A172 (cell line): ENCODE measurements around the gene DUSP12. TPM values are rescaled to one million over a fixed set of nuclear protein-coding genes. Genes with fewer than 3 reads are reported as not detected.
"Not testable (repeated sequence)": the region's sequence is repeated elsewhere in the genome, so short reads cannot be mapped to it uniquely, and the experiment has no call there.

Source experiments
- DNase-seq: peaks from one replicate; pipeline ENCODE4 v3.0.0-alpha.2; 2015; ENCODE audit warnings: low spot score
- total RNA-seq: library from RNA; depleted of rRNA; stranded (reverse); fragments of >200 nt; shearing (Covaris generic); gene quantifications from 2 replicates; pipeline ENCODE4 v1.2.3, GENCODE V29; 2014; rRNA removed

The DUSP12 gene, protein sequence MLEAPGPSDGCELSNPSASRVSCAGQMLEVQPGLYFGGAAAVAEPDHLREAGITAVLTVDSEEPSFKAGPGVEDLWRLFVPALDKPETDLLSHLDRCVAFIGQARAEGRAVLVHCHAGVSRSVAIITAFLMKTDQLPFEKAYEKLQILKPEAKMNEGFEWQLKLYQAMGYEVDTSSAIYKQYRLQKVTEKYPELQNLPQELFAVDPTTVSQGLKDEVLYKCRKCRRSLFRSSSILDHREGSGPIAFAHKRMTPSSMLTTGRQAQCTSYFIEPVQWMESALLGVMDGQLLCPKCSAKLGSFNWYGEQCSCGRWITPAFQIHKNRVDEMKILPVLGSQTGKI
- 85.8 and 116 TPM in 2 replicates for total RNA-seq

DNA sequence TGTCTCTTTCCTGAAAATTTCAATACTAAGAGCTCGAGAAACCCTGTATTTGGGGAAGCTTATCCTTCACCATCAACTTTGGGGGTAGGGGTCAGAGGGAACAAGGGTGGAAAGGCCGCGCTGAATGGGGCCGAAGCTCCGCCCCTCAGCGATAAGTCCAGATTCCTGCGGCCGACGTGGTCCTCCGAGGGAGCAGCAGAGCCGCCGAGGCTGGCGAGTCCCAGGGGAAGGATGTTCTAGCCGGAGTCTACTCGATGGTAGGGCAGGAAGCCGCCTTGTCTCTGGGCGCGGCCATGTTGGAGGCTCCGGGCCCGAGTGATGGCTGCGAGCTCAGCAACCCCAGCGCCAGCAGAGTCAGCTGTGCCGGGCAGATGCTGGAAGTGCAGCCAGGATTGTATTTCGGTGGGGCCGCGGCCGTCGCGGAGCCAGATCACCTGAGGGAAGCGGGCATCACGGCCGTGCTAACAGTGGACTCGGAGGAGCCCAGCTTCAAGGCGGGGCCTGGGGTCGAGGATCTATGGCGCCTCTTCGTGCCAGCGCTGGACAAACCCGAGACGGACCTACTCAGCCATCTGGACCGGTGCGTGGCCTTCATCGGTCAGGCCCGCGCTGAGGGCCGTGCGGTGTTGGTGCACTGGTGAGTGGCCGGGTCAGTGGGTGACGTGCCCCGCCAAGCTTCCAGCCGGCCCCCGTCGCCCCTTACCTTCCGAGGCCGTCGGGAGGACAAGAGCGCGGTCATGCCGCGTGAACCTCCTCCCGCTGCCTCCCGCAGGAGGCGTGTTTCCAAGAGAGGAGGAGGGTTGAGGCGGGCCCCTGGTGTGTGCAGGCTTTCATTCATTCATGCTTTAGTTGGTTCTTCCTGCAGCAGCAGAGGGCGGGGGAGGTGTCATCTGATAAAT is at the start of gene DUSP12:
Gene DUSP12, plus strand, starts transcription at position 278 of the 899 bp plus-strand sequence. Its CDS starts 16 bp downstream, at position 294.
- peak; percentile 97 for DNase-seq

GRCh38 chr1:161702250-161702649 is 47.3 kb upstream of the DUSP12 start:
- no peak for DNase-seq

DNA sequence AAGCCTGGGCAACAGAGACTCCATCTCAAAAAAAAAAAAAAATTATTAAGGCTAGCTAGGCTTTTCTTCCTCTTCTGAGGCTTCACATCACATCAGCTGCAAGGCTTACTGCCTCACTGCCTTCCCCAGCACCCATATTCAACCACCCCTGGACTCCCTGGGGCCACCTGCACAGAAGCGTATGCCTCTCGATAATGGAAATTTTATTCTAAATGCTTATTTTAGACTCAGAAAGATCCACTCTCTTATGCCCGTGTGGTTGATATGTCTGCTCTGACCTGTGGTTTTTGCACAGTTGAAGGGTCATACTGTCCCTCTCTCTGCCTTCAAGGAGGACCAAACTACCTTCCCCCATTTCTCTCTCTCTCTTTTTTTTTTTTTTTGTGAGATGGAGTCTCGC is 44.0 kb upstream of the DUSP12 start:
- no peak for DNase-seq

GRCh38 chr1:161706113-161706481 is 43.5 kb upstream of the DUSP12 start:
- no peak for DNase-seq

- peak; percentile 93 for DNase-seq
These were observed 42.9 kb upstream of the DUSP12 start, which contains the start of gene FCRLA for GRCh38 chr1:161706482-161707347. Gene FCRLA, plus strand, starts transcription at chr1:161707229. Its CDS starts 36 bp downstream, at chr1:161707265.

DNA sequence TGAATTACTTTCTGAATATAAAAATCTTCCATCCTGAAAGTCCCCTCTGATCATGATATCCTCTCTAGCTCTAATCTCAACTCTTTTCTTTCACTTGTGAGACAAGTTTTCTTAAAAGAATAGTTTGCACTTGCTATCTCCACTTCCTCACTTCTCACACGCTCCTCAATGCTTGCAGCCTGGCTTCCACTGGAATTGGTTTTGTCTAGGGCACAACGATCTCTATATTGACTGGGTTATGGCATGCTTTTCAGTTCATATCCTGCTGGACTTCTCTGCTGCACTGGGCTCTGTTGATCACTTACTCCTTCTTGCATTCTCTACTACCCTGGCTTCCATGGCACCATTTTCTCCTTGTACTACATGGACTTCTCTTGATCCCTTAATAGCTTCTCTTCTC is 42.1 kb upstream of the DUSP12 start:
- DNase-seq, result no peak

DNA sequence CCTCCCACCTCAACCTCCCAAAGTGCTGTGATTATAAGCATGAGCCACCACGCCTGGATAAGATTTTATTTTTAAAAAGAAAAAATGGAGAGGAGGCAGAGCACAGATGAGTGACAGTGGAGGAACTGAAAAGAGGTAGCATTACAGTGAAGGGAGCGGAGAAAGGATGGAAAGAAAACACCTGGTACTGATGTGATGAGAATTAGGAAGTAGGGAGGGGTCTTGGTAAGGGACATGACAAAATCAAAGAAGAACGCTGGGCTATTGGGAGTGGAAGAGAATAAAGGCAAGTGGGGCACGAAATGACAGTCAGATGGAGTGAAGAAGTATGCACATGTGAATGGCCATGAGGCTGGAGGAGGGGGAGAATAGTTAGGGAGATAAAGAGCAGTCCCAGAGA is 40.2 kb upstream of the DUSP12 start:
- DNase-seq, result no peak

DNA sequence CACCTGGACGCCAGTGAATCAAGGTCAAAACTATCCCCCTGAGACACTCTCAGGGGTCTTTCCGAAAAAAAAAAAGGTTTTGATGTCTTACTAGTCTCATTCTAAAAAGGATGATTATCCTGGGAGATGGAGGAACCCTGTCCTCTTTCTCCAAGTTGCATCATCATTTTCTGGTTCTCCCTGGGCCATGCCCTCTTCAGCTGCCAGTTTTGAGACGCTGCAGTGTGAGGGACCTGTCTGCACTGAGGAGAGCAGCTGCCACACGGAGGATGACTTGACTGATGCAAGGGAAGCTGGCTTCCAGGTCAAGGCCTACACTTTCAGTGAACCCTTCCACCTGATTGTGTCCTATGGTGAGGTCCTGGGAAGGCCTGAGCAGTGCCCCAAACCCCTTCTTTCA is 39.0 kb upstream of the DUSP12 start:
- no peak for DNase-seq

DNA sequence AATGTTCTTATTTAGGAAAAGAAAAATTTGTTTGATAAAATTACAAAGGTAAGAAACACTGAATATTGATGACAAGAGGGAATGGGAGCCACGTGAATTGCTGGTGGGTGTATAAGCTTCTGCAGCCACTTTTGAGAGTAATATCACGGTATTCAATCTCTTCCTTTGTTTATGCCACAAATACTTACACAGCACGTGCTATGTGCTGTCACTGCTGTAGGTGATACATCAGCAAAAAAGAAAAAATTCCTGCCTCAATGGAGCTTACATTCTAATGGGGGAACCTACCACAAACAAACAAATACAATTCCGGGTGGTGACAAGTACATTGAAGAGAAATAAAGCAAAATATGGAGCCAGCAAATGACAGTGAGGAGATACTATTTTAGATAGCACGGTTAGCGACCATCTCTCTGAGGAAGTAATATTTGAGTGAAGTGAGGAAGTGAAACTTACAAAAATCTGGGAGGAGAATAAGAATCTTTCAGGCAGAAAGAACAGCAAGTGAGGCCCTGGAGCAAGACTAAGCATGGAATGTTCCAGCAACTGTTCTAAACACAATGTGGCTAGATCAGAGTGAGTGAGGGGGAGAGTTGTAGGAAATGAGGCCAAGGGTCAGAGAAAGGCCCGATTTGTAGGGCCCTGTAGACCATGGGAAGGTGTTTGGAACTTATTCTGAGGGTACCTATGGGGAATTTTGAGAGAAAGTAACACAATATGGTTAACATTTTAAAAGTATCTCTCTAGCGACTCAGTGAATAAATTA is 30.8 kb upstream of the DUSP12 start:
- DNase-seq, result no peak

GRCh38 chr1:161719325-161719611 is 30.3 kb upstream of the DUSP12 start:
- DNase-seq, result no peak

DNA sequence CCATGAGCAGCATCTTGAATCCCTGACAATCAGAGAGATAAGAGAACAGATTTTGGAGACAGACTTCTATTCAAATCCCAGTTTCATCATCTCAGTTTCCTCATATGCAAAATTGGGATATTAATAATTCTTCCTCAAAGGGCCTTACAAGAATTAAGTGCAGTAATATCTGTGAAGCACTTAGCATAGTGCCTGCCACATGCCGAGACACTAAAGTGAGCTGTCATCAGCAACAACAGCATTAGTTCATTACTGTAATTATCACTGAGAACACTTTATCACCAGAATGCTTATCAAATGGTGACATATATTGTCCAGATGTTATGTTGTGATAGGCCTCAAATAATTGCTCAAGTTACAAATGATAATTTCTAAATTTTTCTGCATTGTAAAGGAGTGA is 29.2 kb upstream of the DUSP12 start:
- DNase-seq, result no peak

GRCh38 chr1:161720956-161721737 is 28.4 kb upstream of the DUSP12 start, which contains the start of gene FCRLB:
Gene FCRLB, plus strand, starts transcription at chr1:161721544. Its CDS starts 1,129 bp downstream, at chr1:161722673.
- no peak for DNase-seq

GRCh38 chr1:161721738-161722343 is 27.7 kb upstream of the DUSP12 start:
- DNase-seq, result peak; percentile 98

DNA sequence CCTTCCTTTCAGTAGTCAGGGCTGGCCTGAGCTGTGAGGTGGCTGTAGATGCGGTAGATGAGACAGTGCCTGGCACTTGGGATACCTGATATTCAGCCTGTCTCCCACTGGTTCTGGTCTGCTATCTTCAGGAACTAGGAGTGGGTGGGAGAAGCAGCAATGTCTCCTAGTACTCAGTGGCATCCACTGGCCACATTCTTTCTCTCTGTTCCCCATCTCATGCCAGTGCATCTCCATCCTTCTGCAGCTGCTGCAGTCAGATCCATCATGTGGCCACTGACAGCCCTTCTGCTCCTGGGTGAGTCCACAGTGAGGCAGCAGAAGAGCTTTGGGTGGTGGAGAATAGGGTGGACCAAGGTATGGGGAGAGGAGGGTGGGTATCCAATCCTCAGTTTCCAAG is 27.2 kb upstream of the DUSP12 start:
- DNase-seq, result no peak

DNA sequence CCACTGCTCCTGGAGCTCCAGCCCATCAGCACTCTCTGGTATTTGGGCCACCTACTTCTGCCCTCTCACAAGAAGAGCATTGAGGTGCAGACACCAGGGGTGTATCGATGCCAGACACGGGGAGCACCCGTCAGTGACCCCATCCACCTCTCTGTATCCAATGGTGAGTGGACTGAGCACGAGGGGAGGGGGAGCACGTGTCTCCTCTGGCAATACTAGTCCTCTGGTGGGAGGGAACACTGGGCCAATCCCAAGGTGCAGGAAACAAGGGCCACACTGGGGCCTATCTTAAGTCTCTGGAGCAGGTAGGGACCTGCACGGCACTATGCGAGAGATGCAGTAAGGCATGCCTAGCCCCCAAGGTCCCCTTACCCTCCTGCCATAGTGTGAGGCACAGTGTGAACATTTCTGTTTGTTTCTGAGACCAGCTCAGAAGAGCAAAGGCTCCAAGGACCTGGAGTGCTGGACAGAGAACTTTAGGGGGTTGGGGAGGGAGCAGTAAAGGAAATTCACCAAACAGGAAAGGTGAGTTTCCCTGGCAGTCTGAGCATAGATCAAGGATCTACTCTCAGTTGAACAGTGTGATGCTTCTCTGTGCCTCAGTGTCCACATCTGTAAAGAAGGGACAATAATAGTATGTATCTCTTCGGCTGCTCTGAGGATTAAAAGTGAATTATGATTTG is 26.0 kb upstream of the DUSP12 start:
- DNase-seq, result no peak

GRCh38 chr1:161725258-161725907 is 24.2 kb upstream of the DUSP12 start:
- not testable (repeated sequence) for DNase-seq

DNA sequence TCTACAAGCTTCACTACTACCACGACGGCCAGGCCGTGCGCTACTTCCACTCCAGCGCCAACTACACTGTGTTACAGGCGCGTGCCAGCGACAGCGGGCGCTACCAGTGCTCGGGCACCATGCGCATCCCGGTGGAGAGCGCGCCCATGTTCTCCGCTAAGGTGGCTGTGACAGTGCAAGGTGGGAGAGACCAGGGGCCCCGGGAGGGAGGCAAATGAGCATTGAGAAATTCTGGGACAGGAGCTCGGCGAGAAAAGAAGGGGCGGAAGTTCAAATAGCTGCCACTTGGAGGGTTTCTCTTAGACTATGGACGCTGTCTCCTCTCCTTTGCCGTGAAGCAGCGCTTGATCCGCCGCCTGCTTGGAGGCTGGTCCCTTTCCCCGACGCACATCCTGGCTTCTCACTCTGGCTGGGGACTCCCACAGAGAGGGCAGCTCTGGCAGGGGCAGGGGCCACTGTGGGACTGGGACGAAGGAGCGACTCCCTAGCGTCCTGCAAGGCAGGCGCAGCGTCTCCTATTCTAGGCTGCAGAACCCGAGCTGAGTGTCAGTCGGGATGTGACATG is 23.6 kb upstream of the DUSP12 start:
- DNase-seq, result peak; percentile 47

DNA sequence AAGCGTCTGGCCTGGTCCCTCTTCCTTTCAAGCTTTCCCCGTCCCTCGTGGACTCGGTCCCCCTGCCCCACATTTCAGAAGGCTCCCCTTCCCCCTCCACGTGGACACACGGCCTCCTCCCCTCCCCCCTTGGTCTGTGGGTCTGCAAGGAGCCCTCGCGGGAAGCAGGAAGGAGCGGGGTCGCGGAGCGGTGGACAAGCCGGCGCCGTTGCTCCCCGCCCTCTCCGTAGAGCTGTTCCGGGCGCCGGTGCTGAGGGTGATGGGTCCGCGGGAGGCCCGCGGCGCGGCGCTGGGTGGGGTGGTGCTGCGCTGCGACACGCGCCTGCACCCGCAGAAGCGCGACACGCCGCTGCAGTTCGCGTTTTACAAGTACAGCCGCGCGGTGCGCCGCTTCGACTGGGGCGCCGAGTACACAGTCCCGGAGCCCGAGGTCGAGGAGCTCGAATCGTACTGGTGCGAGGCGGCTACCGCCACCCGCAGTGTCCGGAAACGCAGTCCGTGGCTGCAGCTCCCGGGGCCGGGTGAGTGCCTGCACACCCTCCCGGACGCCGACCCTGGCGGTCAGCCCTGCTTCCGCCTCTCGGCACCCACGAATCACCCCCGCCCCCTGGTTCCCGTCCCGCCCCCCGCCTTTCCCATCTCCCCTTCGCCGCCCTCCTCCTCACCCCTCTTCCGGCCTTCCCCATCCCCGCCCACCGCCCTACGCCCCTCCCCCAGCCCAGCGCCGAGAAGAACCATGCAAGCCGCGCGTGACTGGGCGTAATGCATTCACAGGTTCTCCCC is 22.9 kb upstream of the DUSP12 start:
- peak; percentile 87 for DNase-seq
